DND-41 (cell line): Measurements from ENCODE around the gene BIRC6.

ENCODE experiments used
- EZH2 ChIP-seq: IDR thresholded peaks from 3 replicates; pipeline ENCODE4 v1.6.1; 2012; ENCODE audit warnings: borderline replicate concordance, low read depth, mild to moderate bottlenecking, moderate library complexity, low read length, inconsistent platforms; ENCODE audit not compliant: severe bottlenecking
- TF ChIP-seq, protein P1 (sequence below): IDR thresholded peaks from 2 replicates; pipeline ENCODE4 v1.5.1; 2012; ENCODE audit warnings: borderline replicate concordance, low read length, moderate library complexity, mild to moderate bottlenecking; ENCODE audit not compliant: poor library complexity, severe bottlenecking; ENCODE audit errors: extremely low read depth

DNA sequence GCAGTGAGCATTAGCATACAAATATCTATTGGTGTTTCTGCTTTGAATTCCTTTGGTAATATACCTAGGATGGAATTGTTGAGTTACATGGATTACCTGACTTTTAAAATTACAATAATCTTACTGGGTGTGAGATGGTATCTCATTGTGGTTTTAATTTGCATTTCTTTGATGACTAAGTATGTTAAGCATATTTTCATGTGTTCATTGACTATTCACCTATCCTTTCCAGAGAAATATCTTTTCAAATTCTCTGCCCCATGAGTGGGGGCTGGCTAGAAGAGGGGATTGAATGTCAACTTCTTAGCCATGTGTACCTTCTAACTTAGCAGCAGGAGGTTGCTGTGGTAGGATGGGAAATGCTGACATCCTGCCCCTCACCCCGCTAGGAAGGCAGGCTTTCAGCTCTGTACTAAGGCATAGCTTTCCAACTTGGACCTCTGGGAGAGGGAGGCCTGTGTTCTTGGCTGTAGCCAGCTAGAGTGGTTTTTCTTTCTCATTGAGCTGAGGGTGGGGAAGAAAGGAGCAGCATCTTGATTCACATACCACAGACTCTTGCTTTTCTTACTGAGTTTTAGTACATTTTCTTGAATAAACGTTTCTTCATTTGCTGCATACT lies 207.7 kb downstream of the BIRC6 start:
- TF ChIP-seq, protein P1, sequence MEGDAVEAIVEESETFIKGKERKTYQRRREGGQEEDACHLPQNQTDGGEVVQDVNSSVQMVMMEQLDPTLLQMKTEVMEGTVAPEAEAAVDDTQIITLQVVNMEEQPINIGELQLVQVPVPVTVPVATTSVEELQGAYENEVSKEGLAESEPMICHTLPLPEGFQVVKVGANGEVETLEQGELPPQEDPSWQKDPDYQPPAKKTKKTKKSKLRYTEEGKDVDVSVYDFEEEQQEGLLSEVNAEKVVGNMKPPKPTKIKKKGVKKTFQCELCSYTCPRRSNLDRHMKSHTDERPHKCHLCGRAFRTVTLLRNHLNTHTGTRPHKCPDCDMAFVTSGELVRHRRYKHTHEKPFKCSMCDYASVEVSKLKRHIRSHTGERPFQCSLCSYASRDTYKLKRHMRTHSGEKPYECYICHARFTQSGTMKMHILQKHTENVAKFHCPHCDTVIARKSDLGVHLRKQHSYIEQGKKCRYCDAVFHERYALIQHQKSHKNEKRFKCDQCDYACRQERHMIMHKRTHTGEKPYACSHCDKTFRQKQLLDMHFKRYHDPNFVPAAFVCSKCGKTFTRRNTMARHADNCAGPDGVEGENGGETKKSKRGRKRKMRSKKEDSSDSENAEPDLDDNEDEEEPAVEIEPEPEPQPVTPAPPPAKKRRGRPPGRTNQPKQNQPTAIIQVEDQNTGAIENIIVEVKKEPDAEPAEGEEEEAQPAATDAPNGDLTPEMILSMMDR, result no peak
- no peak for TF ChIP-seq EZH2
